ENCODE results near the gene PI4KB. TPM values are rescaled to one million over a fixed set of nuclear protein-coding genes. Genes with fewer than 3 reads are reported as not detected.

PI4KB gene
- total and polyA plus RNA-seq, 2 of the 13 experiments (the other 11 are each of a cell fraction or from before 2014, with no cell fraction given), result 19.5 to 29.3 TPM

DNA sequence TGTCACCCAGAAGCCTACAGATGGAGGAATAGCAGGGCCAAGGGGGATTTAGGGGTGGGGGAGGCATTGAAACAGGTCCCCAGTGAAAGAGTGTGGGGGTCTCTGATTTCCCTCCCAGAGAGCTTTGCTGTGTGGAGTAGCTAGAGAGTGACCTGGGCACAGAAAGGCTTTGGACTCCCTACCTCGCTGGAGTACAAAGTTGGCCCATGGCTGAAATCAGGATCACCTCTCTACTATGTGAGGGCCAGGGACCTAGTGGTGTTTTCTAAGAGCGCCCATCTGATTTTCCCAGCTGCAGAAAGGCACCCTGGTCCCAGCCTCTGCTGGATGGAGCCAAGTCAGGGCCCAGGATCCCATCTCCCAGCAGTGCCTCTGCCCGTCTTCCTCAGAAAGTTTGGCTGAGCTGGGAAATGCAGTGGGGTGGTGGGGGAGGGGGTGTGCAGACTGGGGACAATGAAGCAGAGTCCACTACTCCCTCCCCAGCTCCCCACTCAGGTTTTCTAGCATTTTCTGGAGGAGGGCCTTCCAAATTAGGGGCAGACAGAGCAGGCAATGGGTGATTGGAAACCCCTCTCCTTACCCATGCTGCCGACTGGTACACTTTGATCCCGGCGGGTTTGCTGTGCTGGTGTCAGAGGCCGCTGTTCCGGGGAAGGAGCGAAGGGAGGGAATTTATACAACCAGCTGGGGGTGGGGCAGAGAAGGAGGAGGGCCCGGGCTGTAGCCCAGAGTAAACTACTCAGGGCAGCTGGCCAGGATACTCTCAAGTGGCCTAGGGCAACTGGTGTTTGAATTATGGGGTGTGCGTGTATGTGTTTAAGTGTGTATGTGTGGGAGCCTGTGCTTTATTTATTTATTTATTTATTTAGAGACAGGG lies 45.1 kb upstream of the PI4KB start, which contains the start of gene SELENBP1 (continued):
- TF ChIP-seq, protein P1, sequence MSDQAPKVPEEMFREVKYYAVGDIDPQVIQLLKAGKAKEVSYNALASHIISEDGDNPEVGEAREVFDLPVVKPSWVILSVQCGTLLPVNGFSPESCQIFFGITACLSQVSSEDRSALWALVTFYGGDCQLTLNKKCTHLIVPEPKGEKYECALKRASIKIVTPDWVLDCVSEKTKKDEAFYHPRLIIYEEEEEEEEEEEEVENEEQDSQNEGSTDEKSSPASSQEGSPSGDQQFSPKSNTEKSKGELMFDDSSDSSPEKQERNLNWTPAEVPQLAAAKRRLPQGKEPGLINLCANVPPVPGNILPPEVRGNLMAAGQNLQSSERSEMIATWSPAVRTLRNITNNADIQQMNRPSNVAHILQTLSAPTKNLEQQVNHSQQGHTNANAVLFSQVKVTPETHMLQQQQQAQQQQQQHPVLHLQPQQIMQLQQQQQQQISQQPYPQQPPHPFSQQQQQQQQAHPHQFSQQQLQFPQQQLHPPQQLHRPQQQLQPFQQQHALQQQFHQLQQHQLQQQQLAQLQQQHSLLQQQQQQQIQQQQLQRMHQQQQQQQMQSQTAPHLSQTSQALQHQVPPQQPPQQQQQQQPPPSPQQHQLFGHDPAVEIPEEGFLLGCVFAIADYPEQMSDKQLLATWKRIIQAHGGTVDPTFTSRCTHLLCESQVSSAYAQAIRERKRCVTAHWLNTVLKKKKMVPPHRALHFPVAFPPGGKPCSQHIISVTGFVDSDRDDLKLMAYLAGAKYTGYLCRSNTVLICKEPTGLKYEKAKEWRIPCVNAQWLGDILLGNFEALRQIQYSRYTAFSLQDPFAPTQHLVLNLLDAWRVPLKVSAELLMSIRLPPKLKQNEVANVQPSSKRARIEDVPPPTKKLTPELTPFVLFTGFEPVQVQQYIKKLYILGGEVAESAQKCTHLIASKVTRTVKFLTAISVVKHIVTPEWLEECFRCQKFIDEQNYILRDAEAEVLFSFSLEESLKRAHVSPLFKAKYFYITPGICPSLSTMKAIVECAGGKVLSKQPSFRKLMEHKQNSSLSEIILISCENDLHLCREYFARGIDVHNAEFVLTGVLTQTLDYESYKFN (CRISPR knock-in tag; conservative IDR thresholded peaks at IDR 0.05), result peak; percentile 73
- TF ChIP-seq ZBTB44 (CRISPR knock-in tag; IDR thresholded peaks at IDR 0.05) (no peak), ATF1 (CRISPR knock-in tag; IDR thresholded peaks at IDR 0.05) (no peak), FOXA3 (CRISPR knock-in tag; IDR thresholded peaks at IDR 0.05) (0 out of 2 replicates have a peak, but pooled peaks have one; percentile 22), ZNF234 (CRISPR knock-in tag; conservative IDR thresholded peaks at IDR 0.05) (no peak), KAT8 (CRISPR knock-in tag; IDR thresholded peaks at IDR 0.05) (no peak), ZFP37 (CRISPR knock-in tag; IDR thresholded peaks at IDR 0.05; ENCODE audit: borderline replicate concordance) (no peak), ZNF557 (CRISPR knock-in tag; IDR thresholded peaks at IDR 0.05) (no peak), KAT2B (IDR thresholded peaks at IDR 0.05; ENCODE audit: borderline replicate concordance, low read depth, low read length) (no peak), SALL1 (CRISPR knock-in tag; IDR thresholded peaks at IDR 0.05) (peak; percentile 53), ARNT (IDR thresholded peaks at IDR 0.05) (no peak), ZBTB39 (CRISPR knock-in tag; IDR thresholded peaks at IDR 0.05) (no peak), SNAPC2 (CRISPR knock-in tag; IDR thresholded peaks at IDR 0.05) (no peak), MTA1 (CRISPR knock-in tag; IDR thresholded peaks at IDR 0.05; ENCODE audit: borderline replicate concordance) (no peak; the same call in 1 of the 2 replicates), ZNF350 (CRISPR knock-in tag; IDR thresholded peaks at IDR 0.05; ENCODE audit: borderline replicate concordance, low read depth) (no peak; the same call in 1 of the 2 replicates), ZNF138 (CRISPR knock-in tag; IDR thresholded peaks at IDR 0.05; ENCODE audit: low read depth) (no peak), NFIB (CRISPR knock-in tag; IDR thresholded peaks at IDR 0.05; ENCODE audit: borderline replicate concordance) (no peak), DNMT3B (CRISPR knock-in tag; conservative IDR thresholded peaks at IDR 0.05) (no peak)
- TF ChIP-seq, protein P2, sequence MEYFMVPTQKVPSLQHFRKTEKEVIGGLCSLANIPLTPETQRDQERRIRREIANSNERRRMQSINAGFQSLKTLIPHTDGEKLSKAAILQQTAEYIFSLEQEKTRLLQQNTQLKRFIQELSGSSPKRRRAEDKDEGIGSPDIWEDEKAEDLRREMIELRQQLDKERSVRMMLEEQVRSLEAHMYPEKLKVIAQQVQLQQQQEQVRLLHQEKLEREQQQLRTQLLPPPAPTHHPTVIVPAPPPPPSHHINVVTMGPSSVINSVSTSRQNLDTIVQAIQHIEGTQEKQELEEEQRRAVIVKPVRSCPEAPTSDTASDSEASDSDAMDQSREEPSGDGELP (IDR thresholded peaks at IDR 0.05; ENCODE audit: borderline replicate concordance, low read depth), result peak; percentile 75
- TF ChIP-seq, protein P3, sequence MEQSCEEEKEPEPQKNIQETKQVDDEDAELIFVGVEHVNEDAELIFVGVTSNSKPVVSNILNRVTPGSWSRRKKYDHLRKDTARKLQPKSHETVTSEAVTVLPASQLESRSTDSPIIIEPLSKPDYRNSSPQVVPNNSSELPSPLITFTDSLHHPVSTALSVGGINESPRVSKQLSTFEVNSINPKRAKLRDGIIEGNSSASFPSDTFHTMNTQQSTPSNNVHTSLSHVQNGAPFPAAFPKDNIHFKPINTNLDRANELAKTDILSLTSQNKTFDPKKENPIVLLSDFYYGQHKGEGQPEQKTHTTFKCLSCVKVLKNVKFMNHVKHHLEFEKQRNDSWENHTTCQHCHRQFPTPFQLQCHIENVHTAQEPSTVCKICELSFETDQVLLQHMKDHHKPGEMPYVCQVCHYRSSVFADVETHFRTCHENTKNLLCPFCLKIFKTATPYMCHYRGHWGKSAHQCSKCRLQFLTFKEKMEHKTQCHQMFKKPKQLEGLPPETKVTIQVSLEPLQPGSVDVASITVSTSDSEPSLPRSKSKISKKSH (CRISPR knock-in tag; IDR thresholded peaks at IDR 0.05; ENCODE audit: borderline replicate concordance), result no peak

Measured in HepG2 (cell line).